K562 (cell line): ENCODE measurements around the gene ODAD3. TPM values are rescaled to one million over a fixed set of nuclear protein-coding genes. Genes with fewer than 3 reads are reported as not detected.

Source experiments
- CEBPG ChIP-seq, 3 experiments: fragments of 200-800 bp in 1 of 3; sonication (Bioruptor generic) in 1 of 3; sonication (generic) in 1 of 3; formaldehyde crosslinking in 1 of 3; IDR thresholded peaks in 2 of 3; conservative IDR thresholded peaks in 1 of 3; 2 replicates each; pipeline versions ENCODE4 v1.6.1 to v1.8.0; 2016 to 2022; ENCODE audit warnings: missing compliant biosample characterization in 2 of 3, missing genetic modification characterization in 2 of 3, mild to moderate bottlenecking in 1 of 3, missing genetic modification reagents in 1 of 3
- CHD4 ChIP-seq: fragments of 200-600 bp; sonication (generic); IDR thresholded peaks from 3 replicates; pipeline ENCODE4 v1.6.1; 2012; ENCODE audit warnings: low read depth, mild to moderate bottlenecking, mixed read lengths, low read length, inconsistent platforms; ENCODE audit not compliant: insufficient read depth, insufficient replicate concordance, poor library complexity, severe bottlenecking
- CREB1 ChIP-seq, 2 experiments: sonication (generic) in 1 of 2; formaldehyde crosslinking in 1 of 2; IDR thresholded peaks; 2 replicates each; pipeline versions ENCODE4 v1.6.1 to v1.8.0; 2012 to 2022; ENCODE audit warnings: inconsistent platforms in 1 of 2, mild to moderate bottlenecking in 1 of 2, missing genetic modification reagents in 1 of 2, moderate library complexity in 1 of 2
- ETV6 ChIP-seq, 3 experiments: fragments of 150-350 bp in 1 of 3; sonication (generic) in 1 of 3; formaldehyde crosslinking in 1 of 3; IDR thresholded peaks; 2 replicates each; pipeline versions ENCODE4 v1.6.1 to v1.8.0; 2014 to 2022; ENCODE audit warnings: borderline replicate concordance in 2 of 3, low read depth in 2 of 3, antibody characterized with exemption in 1 of 3, low read length in 1 of 3, mild to moderate bottlenecking in 1 of 3, missing genetic modification reagents in 1 of 3
- HDAC3 ChIP-seq: fragments of 450-650 bp; IDR thresholded peaks from 2 replicates; pipeline ENCODE4 v1.6.1; 2018; ENCODE audit warnings: borderline replicate concordance, mild to moderate bottlenecking, moderate library complexity; ENCODE audit not compliant: partially characterized antibody
- MAX ChIP-seq: sonication (generic); formaldehyde crosslinking; IDR thresholded peaks from 2 replicates; pipeline ENCODE4 v1.9.0; 2022; ENCODE audit warnings: mild to moderate bottlenecking, missing genetic modification reagents
- NRF1 ChIP-seq, 2 experiments: fragments of 450-650 bp; IDR thresholded peaks in 1 of 2; conservative IDR thresholded peaks in 1 of 2; 2 replicates each; pipeline ENCODE4 v1.6.1; 2014; ENCODE audit warnings: mild to moderate bottlenecking in 2 of 2
- PRDM10 ChIP-seq: fragments of 450-650 bp; IDR thresholded peaks from 2 replicates; pipeline ENCODE4 v1.6.1; 2018; ENCODE audit not compliant: partially characterized antibody
- SUPT5H ChIP-seq: fragments of 450-650 bp; IDR thresholded peaks from 2 replicates; pipeline ENCODE4 v1.6.1; 2016
- TAL1 ChIP-seq: fragments of 450-650 bp; IDR thresholded peaks from 2 replicates; pipeline ENCODE4 v1.6.1; 2016; ENCODE audit warnings: mild to moderate bottlenecking
- TCFL5 ChIP-seq: fragments of 250-450 bp; sonication (Bioruptor Pico); conservative IDR thresholded peaks from 2 replicates; pipeline ENCODE4 v1.6.1; 2021; ENCODE audit warnings: mild to moderate bottlenecking, moderate library complexity, matching md5 sums
- TFAP4 ChIP-seq: sonication (generic); formaldehyde crosslinking; IDR thresholded peaks from 2 replicates; pipeline ENCODE4 v1.8.0; 2022; ENCODE audit warnings: missing genetic modification reagents, mild to moderate bottlenecking, moderate library complexity, borderline replicate concordance
- YY1 ChIP-seq, 3 experiments: IDR thresholded peaks; 2 replicates each; pipeline ENCODE4 v1.6.1; 2011; ENCODE audit warnings: low read length in 2 of 3, mild to moderate bottlenecking in 2 of 3, moderate library complexity in 2 of 3, borderline replicate concordance in 1 of 3, control low read depth in 1 of 3, low read depth in 1 of 3; ENCODE audit not compliant: insufficient read depth in 3 of 3, insufficient replicate concordance in 2 of 3, control insufficient read depth in 1 of 3, insufficient read length in 1 of 3; ENCODE audit errors: extremely low read depth in 1 of 3
- ZBTB5 ChIP-seq: fragments of 450-650 bp; IDR thresholded peaks from 2 replicates; pipeline ENCODE4 v1.6.1; 2017; ENCODE audit warnings: antibody characterized with exemption
- ZC3H4 ChIP-seq: sonication (generic); formaldehyde crosslinking; IDR thresholded peaks from 2 replicates; pipeline ENCODE4 v1.9.0; 2021; ENCODE audit warnings: missing genetic modification reagents, borderline replicate concordance
- ZNF41 ChIP-seq: fragments of 250-450 bp; sonication (Bioruptor Pico); conservative IDR thresholded peaks from 2 replicates; pipeline ENCODE4 v1.4.0; 2020; ENCODE audit warnings: mild to moderate bottlenecking
- polyA plus RNA-seq, 8 experiments: library from polyadenylated mRNA; depleted of rRNA in 4 of 8; stranded (reverse) in 5 of 8; unstranded in 3 of 8; fragments of >200 nt; fragmentation: Nextera tagmentation in 2 of 8; fragmentation: Illumina TruSeq in 1 of 8; extraction: Ambion mirVana in 2 of 8; extraction: Trizol in 1 of 8; gene quantifications; 2 replicates each; pipeline versions ENCODE4 v1.2.1 to v1.2.3, GENCODE V29; 2011 to 2014; ENCODE audit warnings: inconsistent platforms in 1 of 8, missing spikeins in 1 of 8
- total RNA-seq, 7 experiments: library from RNA; depleted of rRNA in 6 of 7; stranded (reverse); fragments of >200 nt in 6 of 7; fragmentation: Illumina TruSeq in 2 of 7; extraction: Trizol in 2 of 7; gene quantifications; 2 replicates each; pipeline versions ENCODE4 v1.2.1 to v1.2.3, GENCODE V29; 2011 to 2021; ENCODE audit warnings: low replicate concordance in 1 of 7

Gene ODAD3
- total and polyA plus RNA-seq, 9 of the 15 experiments (the other 6 are each of a cell fraction or from before 2014, with no cell fraction given): 0.07 to 0.72 (median 0.14) TPM; not detected in 2

GRCh38 chr19:11481534-11482383, 46.8 kb upstream of the ODAD3 start (continued):
- TF ChIP-seq YY1 (IDR thresholded peaks at IDR 0.05; ENCODE audit: borderline replicate concordance in 1 of 3, control insufficient read depth in 1 of 3, extremely low read depth in 1 of 3, insufficient read depth in 3 of 3, insufficient read length in 1 of 3, insufficient replicate concordance in 2 of 3, low read depth in 1 of 3, low read length in 2 of 3) (peak in 1 of 3 experiments; percentile 6), ZBTB5 (no peak; the same call in 1 of the 2 replicates), SUPT5H (0 out of 2 replicates have a peak, but pooled peaks have one; percentile 4), ZNF41 (no peak), CHD4 (no peak), TFAP4 (peak; percentile 30; the same call in 1 of the 2 replicates), ZC3H4 (CRISPR knock-in tag) (no peak), TAL1 (no peak), CEBPG (CRISPR knock-in tag; IDR thresholded peaks at IDR 0.05) (no peak), CEBPG (tag; conservative IDR thresholded peaks at IDR 0.05 in 1 of 2, IDR thresholded peaks at IDR 0.05 in 1 of 2) (no peak), ETV6 (IDR thresholded peaks at IDR 0.05; ENCODE audit: borderline replicate concordance in 1 of 2, low read depth in 2 of 2, low read length in 1 of 2) (no peak), ETV6 (CRISPR knock-in tag; IDR thresholded peaks at IDR 0.05; ENCODE audit: borderline replicate concordance) (no peak), MAX (no peak), HDAC3 (no peak), TCFL5 (CRISPR knock-in tag) (no peak), PRDM10 (peak; percentile 49), NRF1 (conservative IDR thresholded peaks at IDR 0.05 in 1 of 2, IDR thresholded peaks at IDR 0.05 in 1 of 2) (peak; percentile 80 to 82), CREB1 (IDR thresholded peaks at IDR 0.05) (0 out of 2 replicates have a peak, but pooled peaks have one; percentile 42), CREB1 (CRISPR knock-in tag; IDR thresholded peaks at IDR 0.05) (no peak)
